Glomerular endothelial cell (primary cell): Measurements from ENCODE around the gene SETDB2. TPM values are rescaled to one million over a fixed set of nuclear protein-coding genes. Genes with fewer than 3 reads are reported as not detected.
A peak's percentile ranks its signal among the peaks of the same experiment; 100 is the strongest.

ENCODE experiments used
- DNase-seq: peaks from one replicate; pipeline ENCODE4 v3.0.0-alpha.2; 2011; ENCODE audit warnings: low read depth, low spot score; ENCODE audit errors: extremely low read depth
- total RNA-seq: library from RNA; depleted of rRNA; stranded (reverse); fragments of >200 nt; gene quantifications from 2 replicates; pipeline ENCODE4 v1.2.3, GENCODE V29; 2015

The SETDB2 gene
- total RNA-seq: 2.8 and 3.9 TPM in 2 replicates

DNA sequence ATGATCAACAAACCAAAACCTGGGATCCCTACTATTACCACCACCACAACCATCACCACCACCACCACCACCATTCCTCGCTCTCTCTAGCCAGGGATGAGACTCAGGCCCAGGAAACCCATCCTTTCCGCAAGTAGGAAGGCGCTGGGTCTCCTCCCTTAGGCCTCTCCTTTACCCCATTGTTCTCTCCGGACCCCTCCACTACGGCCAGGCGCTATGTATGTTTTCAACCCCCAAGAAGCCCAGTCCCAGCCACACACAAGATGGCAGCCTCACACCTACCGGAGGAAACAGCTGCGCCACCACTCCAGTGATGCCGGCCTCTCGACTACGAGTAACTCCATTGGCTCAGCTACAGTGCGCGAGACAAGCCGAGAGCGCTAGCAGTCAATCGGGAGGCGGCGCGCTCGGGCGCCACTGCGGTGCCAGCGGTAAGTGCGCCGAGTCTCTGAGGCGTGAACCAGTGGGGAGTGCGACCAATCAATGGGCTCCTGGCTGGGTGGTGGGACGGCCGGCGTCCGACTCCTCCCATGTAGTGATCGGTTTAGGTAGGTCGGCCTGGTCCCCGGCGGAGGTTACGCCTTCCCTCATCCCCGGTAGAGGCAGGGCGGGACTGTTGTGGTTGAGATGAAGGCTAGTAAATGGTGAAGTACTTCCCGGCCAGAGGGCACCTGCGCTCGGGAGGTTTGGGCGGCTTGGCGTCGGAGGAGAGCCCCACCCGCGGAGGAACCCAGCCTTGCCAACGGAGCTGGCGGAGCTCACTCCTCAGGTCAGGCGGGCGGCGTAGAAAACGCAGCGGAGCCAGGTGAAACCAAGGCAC, at the start of gene SETDB2, which contains the start of gene CAB39L:
TSS of gene SETDB2 (plus strand) at position 571 of the 820 bp plus-strand sequence. CDS start 7,620 bp downstream, outside the sequence.
TSS of gene CAB39L (minus strand) at position 361 of the 820 bp plus-strand sequence. CDS start 61,154 bp downstream, outside the sequence.
- DNase-seq: peak; percentile 88

DNA sequence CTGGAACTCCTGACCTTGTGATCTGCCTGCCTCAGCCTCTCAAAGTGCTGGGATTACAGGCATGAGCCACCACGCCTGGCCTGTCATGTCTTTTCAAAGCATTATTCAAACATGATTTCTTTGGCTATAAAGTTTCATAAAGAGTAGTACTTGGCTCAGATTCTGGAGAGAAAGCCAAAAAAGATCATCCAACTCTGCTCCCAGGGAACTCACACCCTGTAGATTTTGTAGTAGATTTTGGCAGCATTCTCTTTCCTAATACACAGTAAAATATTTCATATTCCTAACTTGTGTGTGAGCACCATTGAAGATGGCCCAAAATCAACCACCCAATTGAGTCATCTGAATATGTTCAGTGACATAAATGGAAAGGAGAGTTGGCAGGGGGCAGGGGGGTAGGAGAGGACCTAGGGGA, 48.6 kb upstream of the SETDB2 start:
- DNase-seq: no peak

DNA sequence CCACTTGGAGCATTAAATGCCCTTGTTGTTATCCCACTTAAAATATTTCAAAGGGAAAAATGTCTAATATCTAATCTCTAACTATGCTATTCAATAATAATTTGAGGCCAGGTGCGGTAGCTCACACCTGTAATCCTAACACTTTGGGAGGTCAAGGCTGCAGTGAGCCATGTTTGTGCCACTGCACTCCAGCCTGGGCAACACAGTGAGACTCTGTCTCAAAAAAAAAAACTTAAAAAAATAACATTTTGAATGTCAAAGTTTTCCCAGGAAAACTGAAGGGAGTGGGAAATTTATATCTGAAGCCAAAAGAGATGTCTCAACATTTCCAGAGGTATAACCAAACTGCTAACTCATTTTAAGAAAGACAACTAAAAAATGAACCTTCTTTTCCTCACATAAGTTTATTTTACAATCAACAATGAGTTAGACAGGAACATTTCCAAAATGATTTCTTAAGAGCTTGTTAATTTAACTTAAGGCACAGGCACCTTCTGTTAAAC, 48.1 kb upstream of the SETDB2 start:
- DNase-seq: no peak

DNA sequence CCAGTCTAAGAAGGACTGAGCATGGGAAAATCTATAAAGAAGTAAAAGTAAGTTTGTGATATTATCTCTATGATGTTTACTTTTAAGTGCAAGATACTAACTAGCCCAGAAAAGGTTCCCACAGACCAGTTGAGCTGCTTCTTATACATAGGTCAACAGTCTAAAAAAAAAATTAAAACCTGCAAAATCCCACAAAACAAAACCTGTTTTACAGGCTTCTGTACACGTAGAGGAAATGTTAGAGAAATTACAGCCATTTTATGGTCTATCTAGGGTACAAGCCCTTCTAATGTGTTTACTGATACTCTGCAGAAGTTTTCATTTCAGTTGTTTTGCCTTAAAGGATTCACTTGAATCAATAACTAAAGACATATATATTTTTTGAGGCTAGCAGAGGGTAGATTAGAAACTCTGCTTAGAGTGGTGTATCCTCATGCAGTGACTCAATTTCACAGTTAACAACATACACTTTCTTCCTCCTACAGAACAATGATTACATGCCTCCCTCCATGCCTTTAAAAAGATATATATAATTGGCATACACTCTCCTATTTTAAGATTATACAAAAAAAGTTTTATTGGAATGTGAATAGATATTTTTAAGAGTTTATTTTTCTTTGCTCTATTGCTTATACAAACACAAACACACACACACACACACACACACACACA, 44.1 kb upstream of the SETDB2 start:
- no peak for DNase-seq

- DNase-seq: no peak
Measured at GRCh38 chr13:49400755-49401659, 43.1 kb upstream of the SETDB2 start.

GRCh38 chr13:49403996-49404702, 39.9 kb upstream of the SETDB2 start:
- no peak for DNase-seq

DNA sequence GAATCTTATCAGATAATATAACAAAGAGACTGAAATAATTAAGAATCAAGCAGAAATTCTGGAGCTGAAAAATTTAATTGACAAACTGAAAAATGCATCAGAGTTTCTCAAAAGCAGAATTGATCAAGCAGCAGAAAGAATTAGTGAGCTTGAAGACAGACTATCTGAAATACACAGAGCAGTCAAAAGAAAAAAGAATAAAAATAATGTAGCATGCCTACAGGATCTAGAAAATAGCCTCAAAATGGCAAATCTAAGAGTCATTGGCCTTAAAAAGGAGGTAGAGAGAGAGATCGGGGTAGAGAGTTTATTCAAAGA, 39.4 kb upstream of the SETDB2 start:
- no peak for DNase-seq

DNA sequence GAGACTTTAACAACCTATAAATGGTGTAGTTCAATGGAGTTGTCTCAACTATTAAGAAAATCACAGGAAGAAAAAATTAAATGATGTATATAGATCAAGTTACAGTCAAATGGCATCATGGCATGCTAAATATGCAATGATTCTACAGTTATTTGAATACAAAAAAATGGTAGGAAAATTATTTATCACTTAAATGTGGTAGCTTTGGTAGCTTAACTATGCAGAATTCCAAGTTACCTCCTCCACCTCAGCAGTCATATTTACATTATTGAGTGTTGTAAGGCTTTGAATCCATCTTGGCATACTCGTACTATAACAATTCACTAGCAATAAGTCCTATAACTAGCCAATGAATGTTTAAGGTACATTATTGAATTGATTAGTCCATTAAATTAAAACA, 37.0 kb upstream of the SETDB2 start:
- no peak for DNase-seq

GRCh38 chr13:49407936-49408335, 36.1 kb upstream of the SETDB2 start:
- DNase-seq: no peak

GRCh38 chr13:49409008-49409407, 35.1 kb upstream of the SETDB2 start:
- no peak for DNase-seq

GRCh38 chr13:49410006-49410405, 34.1 kb upstream of the SETDB2 start:
- no peak for DNase-seq

- no peak for DNase-seq
Measured at GRCh38 chr13:49410477-49410876, 33.6 kb upstream of the SETDB2 start.

GRCh38 chr13:49411353-49411752, 32.7 kb upstream of the SETDB2 start:
- no peak for DNase-seq

DNA sequence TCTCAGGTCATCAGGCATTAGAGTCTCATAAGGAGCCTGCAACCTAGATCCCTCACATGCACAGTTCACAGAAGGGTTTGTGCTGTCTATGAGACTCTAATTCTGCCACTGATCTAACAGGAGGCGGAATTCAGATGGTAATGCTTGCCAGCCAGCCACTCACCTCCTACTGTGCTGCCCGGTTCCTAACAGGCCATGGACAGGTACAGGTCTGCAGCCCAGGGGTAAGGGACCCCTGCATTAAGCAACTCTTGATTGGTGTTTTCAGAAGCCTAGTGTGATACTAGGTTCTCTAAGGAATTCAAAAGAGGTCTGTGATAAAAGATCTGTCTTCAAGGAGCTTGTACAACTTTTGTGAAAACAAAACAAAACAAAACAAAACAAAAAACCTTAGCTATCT, 31.3 kb upstream of the SETDB2 start:
- no peak for DNase-seq

DNA sequence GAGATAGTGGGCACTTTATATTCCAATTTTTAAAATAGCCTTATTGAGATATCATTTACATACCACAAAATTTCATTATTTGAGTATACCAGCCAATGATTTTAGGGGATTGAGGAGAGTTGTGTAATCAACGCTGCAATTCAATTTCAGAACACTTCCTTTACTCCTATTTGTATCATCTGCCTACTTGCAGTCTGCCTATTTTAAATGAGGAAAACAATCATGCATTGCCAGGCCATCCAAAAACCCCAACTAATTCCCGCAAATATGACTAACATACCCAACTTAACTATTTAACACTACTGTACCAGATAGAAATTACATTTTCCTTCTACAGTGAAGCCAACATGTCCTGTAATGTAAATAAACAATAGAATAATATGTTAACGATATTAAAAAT, 26.9 kb upstream of the SETDB2 start:
- no peak for DNase-seq

- no peak for DNase-seq
Measured at GRCh38 chr13:49418206-49418605, 25.9 kb upstream of the SETDB2 start.

DNA sequence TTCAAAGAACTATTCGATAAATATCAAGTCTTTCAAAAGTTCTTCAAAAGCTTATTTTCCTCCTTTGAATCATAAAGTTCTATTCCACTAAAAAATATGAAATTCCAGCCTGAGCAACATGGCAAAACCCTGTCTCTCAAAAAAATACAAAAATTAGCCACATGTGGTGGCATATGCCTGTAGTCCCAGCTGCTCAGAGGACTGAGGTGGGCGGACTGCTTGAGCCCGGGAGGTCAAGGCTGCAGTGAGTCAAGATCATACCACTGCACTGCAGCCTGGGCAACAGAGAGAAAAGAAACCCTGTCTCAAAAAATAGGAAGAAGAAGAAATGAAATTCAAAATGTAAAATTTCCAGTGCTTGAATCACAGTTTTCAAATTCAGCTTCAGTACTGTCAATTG, 24.8 kb upstream of the SETDB2 start:
- no peak for DNase-seq

DNA sequence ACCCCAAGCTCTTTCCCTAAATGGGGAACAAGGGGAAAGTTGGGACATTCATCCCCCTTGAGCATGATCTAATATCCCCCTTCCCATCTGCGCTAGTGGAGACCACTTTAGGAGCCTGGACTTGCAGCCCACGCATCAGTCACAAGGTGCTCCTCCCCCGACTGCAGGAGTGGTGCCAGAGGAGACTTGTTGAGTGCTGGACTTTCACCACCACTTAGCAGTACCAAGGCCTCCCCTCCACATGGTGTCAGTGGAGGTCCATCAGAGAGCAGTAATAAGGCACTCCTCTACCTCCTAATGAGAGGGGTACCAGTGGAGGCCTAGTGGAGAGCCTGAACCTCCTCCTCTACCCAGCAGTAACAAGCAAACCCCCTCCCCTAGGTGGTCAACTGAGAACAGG, 22.7 kb upstream of the SETDB2 start:
- no peak for DNase-seq

DNA sequence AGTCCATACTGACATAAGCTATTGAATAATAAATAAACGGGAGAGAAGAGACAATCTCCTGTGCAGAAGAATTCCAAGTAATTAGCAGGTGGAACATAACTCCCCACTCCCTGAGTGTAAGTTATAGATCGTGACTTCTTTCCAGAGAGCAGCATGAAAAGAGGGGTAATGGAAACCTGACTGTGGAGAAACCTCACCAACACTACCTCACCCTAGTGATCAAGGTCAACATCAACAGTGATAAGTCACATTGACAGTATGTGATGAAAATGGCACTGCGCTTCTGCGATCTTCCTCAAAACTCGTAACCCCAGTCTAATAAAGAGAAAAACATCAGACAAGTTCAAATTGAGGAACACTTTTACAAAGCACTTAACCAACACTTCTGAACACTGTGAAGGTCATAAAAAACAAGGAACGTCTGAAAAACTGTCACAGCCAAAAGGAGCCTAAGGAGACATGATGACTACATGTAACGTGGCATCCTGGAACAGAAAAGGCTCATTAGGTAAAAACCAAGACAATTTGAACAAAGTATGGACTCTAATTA, 20.0 kb upstream of the SETDB2 start:
- DNase-seq: no peak
